Kidney glomerular epithelial cell (primary cell): ENCODE results near the gene DEGS2.
A peak's percentile ranks its signal among the peaks of the same experiment; 100 is the strongest.

ENCODE experiments used
- DNase-seq: peaks from one replicate; lab custom pipeline; 2025; lab: John Stamatoyannopoulos, UW

The DEGS2 gene

GRCh38 chr14:100148837-100149731 lies 10.4 kb downstream of the DEGS2 start:
- no peak for DNase-seq

DNA sequence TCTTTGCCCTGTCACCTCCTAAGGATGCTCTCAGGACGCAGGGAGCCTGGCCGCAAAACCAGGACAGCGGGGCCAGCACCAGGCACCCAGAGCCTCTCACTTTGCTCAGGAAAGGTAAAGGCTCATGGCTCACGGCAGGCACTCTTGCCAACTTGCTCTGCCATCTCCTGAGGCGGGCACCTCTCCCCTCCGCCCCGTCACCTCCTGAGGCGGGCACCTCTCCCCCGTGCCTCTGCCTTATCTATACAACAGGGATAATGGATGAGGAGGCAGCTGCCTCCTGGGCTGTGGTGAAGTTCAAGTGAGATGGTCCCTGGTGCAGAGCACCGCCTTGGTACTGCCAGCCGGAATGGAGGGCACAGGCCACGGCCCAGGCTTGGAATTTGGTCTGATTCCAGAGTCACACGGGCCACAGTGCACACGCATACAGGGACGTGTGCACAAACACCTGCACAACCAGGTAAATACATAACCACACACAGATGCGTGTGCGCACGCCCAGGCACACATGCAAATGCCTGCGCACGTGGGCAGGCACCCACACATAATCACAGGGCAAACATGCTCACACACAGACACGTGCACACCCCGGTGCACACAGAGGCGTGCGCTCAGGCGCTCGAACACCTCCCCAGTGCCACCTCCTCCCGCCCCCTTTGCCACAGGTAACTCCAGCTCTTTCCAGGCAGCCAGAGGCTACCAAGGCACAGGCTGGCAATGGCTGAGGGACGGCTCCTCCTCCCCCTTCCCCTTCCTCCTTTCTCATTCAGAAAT lies 11.6 kb downstream of the DEGS2 start:
- DNase-seq = no peak

DNA sequence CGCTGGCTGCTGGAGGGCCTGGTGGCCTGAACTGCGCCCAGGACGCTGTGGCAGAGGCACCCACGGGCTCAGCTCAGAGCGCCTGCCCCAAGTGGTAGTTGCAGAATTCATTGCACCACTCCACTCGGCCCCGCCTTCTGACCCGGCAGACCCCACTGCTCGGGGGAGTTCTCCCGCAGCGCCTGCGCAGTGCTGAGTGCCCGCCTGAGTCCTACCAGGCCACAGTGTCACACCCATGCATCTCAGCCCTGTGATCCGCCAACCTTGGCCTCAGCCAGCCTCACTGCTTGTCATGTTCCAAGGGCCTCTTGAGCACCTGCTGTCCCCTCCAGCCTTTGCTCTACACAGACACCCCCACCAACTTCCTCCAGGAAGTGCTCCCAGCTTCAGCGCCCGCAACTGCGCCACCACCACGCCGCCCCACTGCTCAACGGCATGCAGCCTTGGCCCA lies 12.2 kb downstream of the DEGS2 start:
- no peak for DNase-seq

- DNase-seq = no peak
These were observed 12.8 kb downstream of the DEGS2 start for GRCh38 chr14:100146531-100147091.

DNA sequence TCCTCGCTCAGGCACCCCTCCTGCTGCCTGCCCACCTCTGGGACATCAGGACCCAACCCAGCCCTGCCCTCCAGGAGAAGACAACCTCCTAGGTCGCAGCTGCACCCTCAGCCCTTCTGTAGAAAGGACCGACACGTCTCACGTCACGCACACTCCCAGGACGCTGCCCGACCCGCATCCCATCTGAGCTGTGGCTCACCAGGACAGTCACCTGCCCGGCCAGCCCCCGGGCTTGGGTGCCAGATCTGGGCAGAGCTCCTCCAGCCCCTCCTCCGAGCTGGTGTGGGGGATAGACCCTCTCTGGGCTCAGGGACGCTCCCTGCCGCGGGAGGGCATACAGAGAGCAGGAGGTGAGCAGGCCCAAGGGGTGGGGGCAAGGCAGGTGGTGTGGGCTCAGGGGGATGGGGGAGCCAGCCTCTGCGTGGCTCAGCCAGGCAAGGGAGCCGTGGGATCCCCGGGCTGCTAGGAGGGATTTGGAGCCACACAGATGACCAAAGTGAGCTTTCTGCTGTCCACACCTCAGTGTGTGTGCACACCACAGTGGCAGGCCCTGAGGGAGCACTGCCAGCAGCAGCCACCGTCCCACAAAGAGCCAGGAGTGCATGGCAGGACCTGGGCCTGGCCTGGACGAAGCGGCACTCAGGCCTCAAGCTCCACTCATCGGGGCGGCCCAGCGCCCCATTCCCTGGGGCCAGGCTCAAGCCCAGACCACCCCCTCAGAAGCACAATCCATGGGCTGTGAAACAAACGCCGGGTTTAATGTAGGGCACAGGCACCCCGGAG lies 13.6 kb downstream of the DEGS2 start:
- no peak for DNase-seq

GRCh38 chr14:100144996-100145646 lies 14.3 kb downstream of the DEGS2 start:
- no peak for DNase-seq

GRCh38 chr14:100144645-100144995 lies 14.8 kb downstream of the DEGS2 start:
- DNase-seq = no peak

GRCh38 chr14:100143934-100144333 lies 15.5 kb downstream of the DEGS2 start:
- DNase-seq = no peak

DNA sequence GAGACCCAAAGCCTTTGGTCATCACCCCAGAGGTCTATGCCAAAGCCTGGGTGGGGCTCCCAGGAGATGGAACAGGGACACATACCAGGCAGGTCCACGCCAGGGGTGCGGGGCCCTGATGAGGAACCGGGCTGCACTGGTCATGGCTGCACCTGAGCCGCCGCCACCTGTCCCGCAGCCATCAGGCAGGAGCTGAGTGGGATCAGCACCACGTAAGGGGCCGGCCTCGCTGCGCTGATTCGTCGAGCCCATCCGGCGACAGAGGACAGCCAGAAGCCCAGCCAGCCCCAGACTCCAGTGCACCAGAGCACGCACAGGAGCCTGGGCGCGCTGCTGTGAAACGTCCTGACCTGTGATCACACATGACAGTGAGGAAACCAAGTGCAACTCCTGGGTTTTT lies 15.9 kb downstream of the DEGS2 start:
- no peak for DNase-seq

DNA sequence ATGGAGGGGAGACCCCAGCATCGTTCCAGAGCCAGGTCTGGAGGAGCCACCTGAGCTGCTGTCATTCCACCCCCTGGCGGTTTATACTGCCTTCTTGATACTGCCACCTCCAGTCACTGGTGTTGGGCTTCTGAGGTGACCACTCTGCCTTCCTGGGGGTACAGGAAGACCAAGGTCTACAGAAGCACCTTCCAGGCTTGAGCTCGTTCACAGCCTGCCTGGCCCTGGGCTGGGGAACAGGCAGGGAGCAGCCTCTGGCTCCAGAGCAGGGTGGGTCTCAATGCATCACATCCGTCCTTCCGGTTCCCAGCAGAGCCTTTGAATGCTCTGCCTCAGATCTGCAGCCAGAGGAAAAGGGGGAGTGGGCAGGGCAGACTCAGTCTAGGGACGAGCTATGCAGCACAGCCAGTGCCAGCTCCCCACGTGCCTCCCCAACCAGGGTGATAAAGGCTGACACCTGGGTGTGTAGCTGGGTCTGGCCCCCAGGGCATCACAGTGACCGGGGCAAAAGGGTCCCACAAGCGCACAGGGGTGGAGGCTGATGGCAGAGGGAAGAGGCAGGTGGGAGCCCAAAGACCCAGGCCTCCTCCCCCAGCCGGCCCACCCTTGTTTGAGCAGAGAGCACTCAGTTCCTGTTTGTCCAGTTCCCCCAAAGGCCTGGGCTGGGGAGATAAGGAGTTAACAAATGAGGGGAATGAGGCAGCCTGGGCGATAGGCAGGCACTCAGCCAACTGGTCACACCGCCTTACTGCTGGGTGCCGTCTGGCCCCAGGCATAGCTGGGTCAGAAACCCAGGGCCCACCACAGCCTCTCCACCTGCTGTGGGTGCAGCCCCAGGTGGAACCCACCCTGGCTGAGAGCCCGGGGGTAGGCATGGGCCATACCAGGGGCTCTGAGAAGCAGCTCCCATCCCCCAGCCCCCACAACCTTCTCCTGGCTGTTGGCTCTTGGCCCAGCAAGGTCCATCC lies 17.1 kb downstream of the DEGS2 start:
- DNase-seq = no peak

DNA sequence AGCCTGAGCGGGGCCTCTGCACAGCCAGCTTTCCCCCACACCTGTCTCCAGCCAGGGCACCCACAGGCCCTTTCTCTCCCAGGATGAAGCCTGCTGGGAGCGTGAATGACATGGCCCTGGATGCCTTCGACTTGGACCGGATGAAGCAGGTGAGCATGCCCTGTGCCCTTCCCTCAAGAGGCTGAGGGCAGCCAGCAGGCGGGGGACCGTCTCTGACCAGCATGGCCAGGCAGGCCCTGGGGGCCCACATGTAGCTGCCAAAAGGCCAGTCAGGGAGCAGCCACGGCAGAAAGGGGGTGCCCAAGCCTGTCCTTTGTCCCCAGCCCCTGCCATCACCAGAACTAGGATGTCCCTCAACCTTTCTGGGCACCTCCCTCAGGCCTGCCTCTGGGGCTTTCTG lies 18.3 kb downstream of the DEGS2 start:
- DNase-seq = no peak

DNA sequence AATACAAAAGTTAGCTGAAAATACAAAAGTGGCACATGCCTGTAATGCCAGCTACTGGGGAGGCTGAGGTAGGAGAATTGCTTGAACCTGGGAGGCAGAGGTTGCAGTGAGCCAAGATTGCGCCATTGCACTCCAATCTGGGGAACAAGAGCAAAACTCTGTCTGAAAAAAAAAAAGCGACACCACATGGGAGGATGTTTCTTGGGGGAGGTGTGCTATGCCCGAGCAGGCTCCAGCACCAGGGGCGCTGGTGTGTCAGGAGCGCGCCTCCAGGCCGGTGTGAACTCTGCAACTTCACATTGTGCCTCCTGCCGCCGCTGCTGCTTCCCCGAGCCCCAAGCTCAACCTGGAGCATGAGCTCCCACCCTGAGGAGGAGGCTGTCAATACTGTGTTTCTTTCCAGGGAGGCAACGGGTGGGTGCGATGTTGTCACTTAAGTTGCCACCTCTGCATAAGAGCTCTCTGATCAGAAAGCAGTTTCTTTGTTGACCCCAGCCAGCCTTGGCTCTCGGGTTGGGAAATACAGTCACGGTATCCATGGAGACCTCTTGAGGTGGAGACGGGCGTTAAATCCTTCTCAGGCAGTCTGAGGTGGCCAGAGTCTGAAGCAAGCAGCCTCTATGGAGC lies 18.9 kb downstream of the DEGS2 start:
- DNase-seq = peak; percentile 11

DNA sequence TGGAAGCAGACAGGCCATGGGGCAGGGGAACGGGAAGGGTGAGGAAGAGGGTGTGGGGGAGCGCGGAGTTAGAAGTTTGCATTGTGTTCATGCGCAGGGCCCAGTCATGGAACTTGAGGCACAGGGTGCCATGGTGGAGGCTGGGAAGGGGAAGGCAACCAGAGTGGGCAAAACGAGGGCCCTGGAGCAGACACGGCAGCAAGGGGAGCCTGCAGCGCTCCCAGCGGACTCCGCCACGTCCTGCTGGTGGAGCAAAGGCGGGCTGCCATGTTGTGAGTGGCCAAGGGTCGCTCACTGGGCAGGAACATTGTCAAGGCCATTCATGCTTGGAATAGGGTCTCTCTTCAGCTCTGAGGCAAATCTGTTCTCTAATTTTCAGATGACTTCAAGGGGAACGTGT lies 20.5 kb downstream of the DEGS2 start:
- DNase-seq = no peak

DNA sequence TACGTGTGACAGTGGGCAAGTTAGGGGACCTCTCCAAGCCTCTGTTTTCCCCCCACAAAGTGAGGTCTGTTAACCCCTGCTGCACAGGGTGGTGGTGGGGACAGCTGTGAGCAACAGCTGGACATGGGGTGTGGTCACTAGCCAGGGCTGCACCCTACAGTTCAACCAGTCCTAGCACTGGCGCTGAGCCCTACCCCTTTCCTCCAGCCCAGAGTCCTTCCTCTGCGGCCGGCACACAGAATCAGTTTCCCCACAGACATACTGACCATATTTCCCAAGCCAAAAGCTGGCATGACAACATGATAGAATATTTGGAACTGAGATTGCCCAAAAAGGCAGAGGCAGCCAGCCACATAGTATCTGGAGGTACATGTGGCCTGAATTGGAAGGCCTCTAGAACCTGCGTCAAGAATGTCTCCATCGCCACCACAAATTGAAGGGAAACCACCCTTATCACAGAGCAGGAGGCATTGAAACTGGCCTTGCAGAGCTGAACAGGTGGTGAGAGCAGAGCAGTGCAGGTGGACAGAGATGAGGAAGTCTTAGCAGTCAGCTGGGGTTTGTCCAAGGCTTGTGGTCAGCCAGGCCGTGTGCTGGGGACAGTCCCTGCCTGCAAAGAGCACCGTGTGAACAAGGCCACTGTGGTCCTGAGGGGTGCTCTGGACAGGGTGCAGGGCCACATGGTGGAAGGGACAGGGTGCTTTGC lies 21.2 kb downstream of the DEGS2 start:
- no peak for DNase-seq

- DNase-seq = no peak
These were observed 22.3 kb downstream of the DEGS2 start for GRCh38 chr14:100137173-100137572.

GRCh38 chr14:100135784-100136183 lies 23.7 kb downstream of the DEGS2 start:
- DNase-seq = no peak

DNA sequence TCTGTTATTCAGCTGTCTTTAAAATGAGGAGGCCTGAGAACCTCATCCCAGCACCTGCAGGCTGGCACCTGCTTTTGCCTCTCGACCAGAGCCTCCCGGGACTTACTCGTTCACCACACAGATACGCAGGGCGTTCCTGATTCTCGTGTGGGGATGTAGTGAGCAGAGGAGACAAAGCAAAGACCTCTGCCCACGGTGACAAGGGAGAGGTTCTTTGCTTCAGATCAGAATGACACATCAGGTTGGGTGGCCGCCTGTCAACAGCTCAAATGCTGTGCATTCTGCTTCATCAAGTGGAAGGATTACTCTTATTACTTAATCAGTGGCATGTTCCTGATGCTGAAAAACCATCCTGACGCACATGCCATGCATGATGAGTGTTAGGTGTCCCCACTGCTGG lies 24.4 kb downstream of the DEGS2 start:
- DNase-seq = no peak

- DNase-seq = no peak
These were observed 24.9 kb downstream of the DEGS2 start for GRCh38 chr14:100134586-100134985.

GRCh38 chr14:100132903-100133510 lies 26.4 kb downstream of the DEGS2 start:
- no peak for DNase-seq
